Measurements from ENCODE around the gene RAC3.
A peak's percentile ranks its signal among the peaks of the same experiment; 100 is the strongest.

Gene RAC3

GRCh38 chr17:82018152-82018988 is 13.1 kb upstream of the RAC3 start:
- Histone ChIP-seq H3K9me3 (ENCODE audit: control insufficient read depth, low read length) (no peaks in the 10 kb centered on the region), H3K36me3 (ENCODE audit: control insufficient read depth, insufficient read depth, low read length) (no peaks in the 10 kb centered on the region), H3K4me3 (ENCODE audit: low read length) (no peak overlapping the region), H3K27me3 (ENCODE audit: control insufficient read depth, insufficient read depth, low read length) (no peaks in the 10 kb centered on the region), H3K4me1 (ENCODE audit: control insufficient read depth, insufficient read depth, low read length) (peaks cover 30% of the 10 kb centered on the region), H3K9ac (ENCODE audit: low read length) (no peak overlapping the region)

DNA sequence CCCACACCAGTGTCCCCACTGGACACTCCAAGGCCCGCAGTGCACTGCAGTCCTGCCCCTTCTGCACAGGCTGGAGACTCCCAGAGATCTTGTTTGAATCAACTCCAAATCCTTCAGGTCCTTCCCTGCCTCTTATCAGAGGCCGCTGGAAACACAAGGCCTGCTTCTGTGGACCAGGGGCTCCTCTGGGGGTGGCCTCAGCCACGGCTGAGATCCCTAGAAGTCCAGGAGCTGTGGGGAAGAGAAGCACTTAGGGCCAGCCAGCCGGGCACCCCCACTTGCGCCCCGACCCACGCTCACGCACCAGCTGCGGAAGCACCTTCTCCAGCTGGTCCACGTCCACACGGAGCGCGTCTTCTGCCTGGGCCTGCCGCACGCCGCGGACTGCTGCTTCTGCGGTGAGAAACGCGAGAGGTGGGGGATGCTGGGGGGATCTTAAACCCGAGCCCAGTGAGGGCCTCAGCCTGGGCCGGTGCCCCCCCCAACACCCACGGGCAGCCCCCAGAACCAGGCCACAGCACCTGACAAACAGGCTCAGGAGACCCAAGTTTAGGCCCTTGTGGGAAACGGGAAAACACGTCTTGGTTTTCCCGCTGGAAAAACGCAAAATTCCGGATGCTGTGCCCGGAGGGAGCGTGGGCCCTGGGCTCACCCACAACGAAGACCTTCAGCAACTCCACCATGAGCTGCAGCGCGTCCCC is 12.3 kb upstream of the RAC3 start:
- Histone ChIP-seq H3K27me3 (ENCODE audit: control insufficient read depth, insufficient read depth, low read length) (no peaks in the 10 kb centered on the region), H3K36me3 (ENCODE audit: control insufficient read depth, insufficient read depth, low read length) (no peaks in the 10 kb centered on the region), H3K9me3 (ENCODE audit: control insufficient read depth, low read length) (no peaks in the 10 kb centered on the region), H3K4me3 (ENCODE audit: low read length) (no peak overlapping the region), H3K4me1 (ENCODE audit: control insufficient read depth, insufficient read depth, low read length) (peaks cover 35% of the 10 kb centered on the region), H3K9ac (ENCODE audit: low read length) (no peak overlapping the region)

DNA sequence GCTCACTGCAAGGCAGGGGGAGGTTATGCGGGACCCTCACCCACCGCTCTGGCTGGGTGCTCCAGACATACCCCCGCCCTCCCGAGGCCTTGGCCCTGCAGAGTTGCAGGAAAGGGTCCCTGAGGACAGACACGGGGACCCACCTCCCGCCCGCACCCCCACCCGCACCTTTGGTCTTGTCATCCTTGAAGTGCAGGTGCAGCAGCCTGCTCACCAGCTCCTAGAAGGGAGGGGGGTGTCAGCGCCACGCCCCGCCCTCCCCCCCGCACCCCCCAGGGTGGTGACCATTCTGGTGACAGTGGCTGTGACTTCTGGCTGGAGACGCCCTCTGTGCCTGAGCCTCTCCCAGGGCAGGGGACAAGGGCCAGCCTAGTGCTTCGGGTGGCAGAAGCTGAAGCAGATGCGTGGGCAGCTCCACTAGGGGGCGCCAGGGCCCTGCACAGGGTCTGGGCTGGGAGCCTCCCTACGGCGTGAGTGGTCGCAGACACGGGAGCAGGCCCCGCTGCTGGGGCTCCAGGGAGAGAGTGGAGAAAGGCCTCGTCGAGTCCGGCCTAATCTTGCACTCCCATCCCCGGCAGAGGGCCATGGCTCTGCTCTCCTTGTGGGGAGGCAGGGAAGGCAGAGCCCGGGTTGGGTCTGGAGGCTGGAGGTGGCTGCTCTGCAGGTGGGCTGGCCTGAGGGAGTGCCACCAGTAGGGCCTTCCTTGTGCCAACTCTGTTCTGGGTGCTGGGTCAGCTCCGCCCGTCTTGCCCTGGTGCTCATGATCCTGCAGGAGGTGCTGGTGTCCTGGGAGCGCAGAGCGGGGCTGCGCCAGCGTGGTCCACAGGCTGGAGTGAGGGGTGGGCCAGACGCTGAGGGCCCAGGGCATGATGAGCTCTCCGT is 11.5 kb upstream of the RAC3 start:
- H3K36me3 ChIP-seq (ENCODE audit: control insufficient read depth, insufficient read depth, low read length) = no peaks in the 10 kb centered on the region
- H3K27me3 ChIP-seq (ENCODE audit: control insufficient read depth, insufficient read depth, low read length) = no peaks in the 10 kb centered on the region
- H3K9me3 ChIP-seq (ENCODE audit: control insufficient read depth, low read length) = no peaks in the 10 kb centered on the region
- no peak overlapping the region for H3K4me3 ChIP-seq (ENCODE audit: low read length)
- peaks cover 39% of the 10 kb centered on the region for H3K4me1 ChIP-seq (ENCODE audit: control insufficient read depth, insufficient read depth, low read length)
- no peak overlapping the region for H3K9ac ChIP-seq (ENCODE audit: low read length)

GRCh38 chr17:82020572-82021106 is 10.8 kb upstream of the RAC3 start:
- H3K27me3 ChIP-seq (ENCODE audit: control insufficient read depth, insufficient read depth, low read length) = no peaks in the 10 kb centered on the region
- H3K9ac ChIP-seq (ENCODE audit: low read length) = no peak overlapping the region
- peaks cover 39% of the 10 kb centered on the region for H3K4me1 ChIP-seq (ENCODE audit: control insufficient read depth, insufficient read depth, low read length)
- H3K4me3 ChIP-seq (ENCODE audit: low read length) = no peak overlapping the region
- no peaks in the 10 kb centered on the region for H3K9me3 ChIP-seq (ENCODE audit: control insufficient read depth, low read length)
- H3K36me3 ChIP-seq (ENCODE audit: control insufficient read depth, insufficient read depth, low read length) = no peaks in the 10 kb centered on the region

GRCh38 chr17:82021107-82021899 is 10.2 kb upstream of the RAC3 start:
- H3K9ac ChIP-seq (ENCODE audit: low read length) = peak overlapping the region; percentile 86
- peak overlapping the region; percentile 77 for H3K4me3 ChIP-seq (ENCODE audit: low read length)
- no peaks in the 10 kb centered on the region for H3K36me3 ChIP-seq (ENCODE audit: control insufficient read depth, insufficient read depth, low read length)
- H3K27me3 ChIP-seq (ENCODE audit: control insufficient read depth, insufficient read depth, low read length) = no peaks in the 10 kb centered on the region
- peaks cover 39% of the 10 kb centered on the region for H3K4me1 ChIP-seq (ENCODE audit: control insufficient read depth, insufficient read depth, low read length)
- H3K9me3 ChIP-seq (ENCODE audit: control insufficient read depth, low read length) = no peaks in the 10 kb centered on the region

DNA sequence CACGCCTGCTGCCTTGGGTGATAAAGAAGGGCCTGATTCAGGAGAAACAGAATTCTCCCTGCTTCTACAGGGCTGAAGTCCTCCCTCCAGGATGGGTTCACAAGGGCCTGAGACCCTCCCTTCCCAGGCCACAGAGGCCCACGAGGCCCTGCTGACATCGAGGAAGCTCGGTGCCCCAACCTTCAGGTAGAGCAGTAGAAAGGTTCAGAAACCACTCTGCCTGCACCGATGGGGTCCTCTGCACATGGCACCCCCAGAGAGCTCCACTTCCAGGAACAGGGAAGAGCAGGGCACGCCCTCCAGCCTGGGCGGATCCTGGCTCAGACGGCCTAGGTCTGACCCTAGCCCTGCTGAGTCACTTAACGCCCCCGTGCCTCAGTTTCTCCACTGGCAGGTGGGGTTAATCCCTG is 9.6 kb upstream of the RAC3 start:
- Histone ChIP-seq H3K4me3 (ENCODE audit: low read length) (peak overlapping the region; percentile 77), H3K36me3 (ENCODE audit: control insufficient read depth, insufficient read depth, low read length) (no peaks in the 10 kb centered on the region), H3K4me1 (ENCODE audit: control insufficient read depth, insufficient read depth, low read length) (peaks cover 39% of the 10 kb centered on the region), H3K9ac (ENCODE audit: low read length) (peak overlapping the region; percentile 86), H3K27me3 (ENCODE audit: control insufficient read depth, insufficient read depth, low read length) (no peaks in the 10 kb centered on the region), H3K9me3 (ENCODE audit: control insufficient read depth, low read length) (no peaks in the 10 kb centered on the region)

DNA sequence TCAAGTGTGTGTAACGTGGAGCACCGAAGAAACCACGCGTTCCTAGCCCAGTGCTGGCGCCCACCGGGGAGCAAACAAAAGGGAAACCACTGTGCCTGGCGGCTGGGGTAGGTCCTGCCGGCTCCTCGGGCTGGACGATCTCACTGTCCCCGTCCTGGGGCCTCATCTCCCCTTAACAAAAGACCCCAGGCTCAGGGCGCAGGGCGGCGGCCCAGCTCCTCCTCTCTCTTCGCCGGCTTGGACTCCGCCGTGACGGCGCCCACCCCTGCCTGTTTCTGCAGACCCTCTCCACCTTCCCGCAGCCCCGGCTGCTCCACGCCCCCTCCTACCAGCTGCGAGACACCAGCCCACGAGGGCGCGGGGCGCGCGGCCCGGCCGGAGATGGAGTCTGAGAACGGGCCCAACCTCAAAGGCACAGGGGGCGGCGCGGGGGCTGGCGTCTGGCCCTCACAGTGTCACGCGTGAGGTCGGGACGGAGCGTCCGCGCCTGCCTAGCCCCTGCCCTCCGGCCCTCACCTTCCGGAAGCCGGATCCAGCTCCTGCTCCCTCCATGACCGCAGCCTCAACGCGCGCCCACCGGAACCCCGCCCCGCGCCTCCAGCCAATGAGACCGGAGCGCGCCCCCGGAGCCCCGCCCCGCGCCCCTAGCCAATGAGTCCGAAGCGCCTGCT is 9.0 kb upstream of the RAC3 start, which contains the start of gene CENPX:
TSS of gene CENPX (minus strand) at position 569 of the 671 bp plus-strand sequence. CDS start at position 552, 17 bp downstream.
- H3K9ac ChIP-seq (ENCODE audit: low read length) = peak within 1 kb of the TSS; percentile 86
- no peaks in the 10 kb centered on the region for H3K27me3 ChIP-seq (ENCODE audit: control insufficient read depth, insufficient read depth, low read length)
- H3K4me1 ChIP-seq (ENCODE audit: control insufficient read depth, insufficient read depth, low read length) = peaks cover 39% of the 10 kb centered on the region
- H3K9me3 ChIP-seq (ENCODE audit: control insufficient read depth, low read length) = no peaks in the 10 kb centered on the region
- H3K4me3 ChIP-seq (ENCODE audit: low read length) = peak within 1 kb of the TSS; percentile 77
- no peaks in the 10 kb centered on the region for H3K36me3 ChIP-seq (ENCODE audit: control insufficient read depth, insufficient read depth, low read length)

GRCh38 chr17:82022981-82023446 is 8.5 kb upstream of the RAC3 start, which contains the start of gene LRRC45:
Gene LRRC45 (plus strand): TSS chr17:82023305. CDS start chr17:82023644, 339 bp downstream.
- Histone ChIP-seq H3K9ac (ENCODE audit: low read length) (peak within 1 kb of the TSS; percentile 86), H3K27me3 (ENCODE audit: control insufficient read depth, insufficient read depth, low read length) (no peaks in the 10 kb centered on the region), H3K4me1 (ENCODE audit: control insufficient read depth, insufficient read depth, low read length) (peaks cover 39% of the 10 kb centered on the region), H3K36me3 (ENCODE audit: control insufficient read depth, insufficient read depth, low read length) (no peaks in the 10 kb centered on the region), H3K9me3 (ENCODE audit: control insufficient read depth, low read length) (no peaks in the 10 kb centered on the region), H3K4me3 (ENCODE audit: low read length) (peak within 1 kb of the TSS; percentile 77)

DNA sequence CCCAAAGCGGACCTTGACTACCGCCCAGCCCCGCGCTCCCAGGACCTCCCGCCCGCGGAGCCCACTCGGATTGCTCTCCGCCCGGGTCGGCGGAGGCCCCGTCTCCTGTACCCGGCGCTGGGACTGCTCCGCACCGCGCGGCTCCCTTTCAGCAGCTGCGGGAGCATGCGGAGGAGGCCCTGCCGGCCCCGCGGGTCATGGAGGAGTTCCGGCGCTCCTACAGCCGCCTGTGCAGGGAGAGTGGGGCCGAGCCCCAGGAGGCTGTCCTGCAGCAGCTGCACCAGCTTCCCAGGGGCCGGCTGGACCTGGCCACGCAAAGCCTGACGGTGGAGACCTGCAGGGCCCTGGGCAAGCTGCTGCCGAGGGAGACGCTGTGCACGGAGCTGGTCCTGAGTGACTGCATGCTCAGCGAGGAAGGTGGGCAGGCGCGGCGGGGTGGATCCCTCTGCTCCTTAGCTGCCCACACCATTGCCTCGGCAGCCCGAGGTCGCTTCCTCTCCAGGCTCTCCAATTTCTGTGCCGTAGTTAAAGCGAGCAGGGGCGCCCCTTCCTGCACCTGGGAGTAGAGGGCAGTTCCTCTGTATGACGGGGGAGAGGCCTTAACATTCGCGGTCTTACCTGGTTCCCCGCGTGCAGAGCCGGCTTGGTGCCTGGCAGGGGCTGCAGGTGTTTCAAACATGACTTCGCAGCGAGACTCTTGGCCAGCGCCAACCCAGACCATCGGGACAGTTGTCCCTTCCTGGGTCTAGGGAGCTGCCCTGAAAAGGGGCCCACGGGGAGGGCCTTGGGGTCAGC is 7.8 kb upstream of the RAC3 start:
- H3K4me3 ChIP-seq (ENCODE audit: low read length) = peak overlapping the region; percentile 50
- H3K36me3 ChIP-seq (ENCODE audit: control insufficient read depth, insufficient read depth, low read length) = no peaks in the 10 kb centered on the region
- H3K9ac ChIP-seq (ENCODE audit: low read length) = peak overlapping the region; percentile 62
- H3K9me3 ChIP-seq (ENCODE audit: control insufficient read depth, low read length) = no peaks in the 10 kb centered on the region
- no peaks in the 10 kb centered on the region for H3K27me3 ChIP-seq (ENCODE audit: control insufficient read depth, insufficient read depth, low read length)
- peaks cover 39% of the 10 kb centered on the region for H3K4me1 ChIP-seq (ENCODE audit: control insufficient read depth, insufficient read depth, low read length)

GRCh38 chr17:82024859-82025258 is 6.6 kb upstream of the RAC3 start:
- Histone ChIP-seq H3K27me3 (ENCODE audit: control insufficient read depth, insufficient read depth, low read length) (no peaks in the 10 kb centered on the region), H3K9me3 (ENCODE audit: control insufficient read depth, low read length) (no peaks in the 10 kb centered on the region), H3K36me3 (ENCODE audit: control insufficient read depth, insufficient read depth, low read length) (no peaks in the 10 kb centered on the region), H3K4me3 (ENCODE audit: low read length) (no peak overlapping the region), H3K4me1 (ENCODE audit: control insufficient read depth, insufficient read depth, low read length) (peaks cover 34% of the 10 kb centered on the region), H3K9ac (ENCODE audit: low read length) (no peak overlapping the region)
